Stimulated activated CD8-positive, alpha-beta memory T cell treated with anti-CD3 and anti-CD28 coated beads, Interleukin-7, amount 100 ng/mL, for 24 hours (primary cell): ENCODE measurements around the gene FBN1.

ENCODE experiments used
- DNase-seq: peaks from one replicate; pipeline ENCODE4 v3.0.0-alpha.2; 2020; ENCODE audit warnings: low read depth

The FBN1 gene

DNA sequence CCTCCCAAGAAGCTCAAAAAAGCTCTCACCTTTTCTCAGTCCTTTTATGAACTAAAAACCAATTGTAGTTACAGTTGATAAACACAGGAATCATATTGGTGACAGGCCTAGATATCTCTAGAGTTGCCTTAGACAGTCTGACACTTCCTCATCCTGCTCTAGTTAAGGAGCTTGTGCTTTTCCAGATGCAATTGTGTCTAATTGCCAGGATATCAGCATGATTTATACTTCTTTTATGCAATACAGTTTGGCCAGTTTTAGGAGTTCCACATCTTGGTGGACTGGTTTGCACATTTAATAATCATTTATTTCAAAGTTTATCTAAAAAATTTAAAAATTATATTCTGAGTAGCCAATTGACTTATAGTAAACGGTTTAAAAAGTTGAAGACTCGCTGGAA is 218.6 kb downstream of the FBN1 start:
- no peak for DNase-seq

DNA sequence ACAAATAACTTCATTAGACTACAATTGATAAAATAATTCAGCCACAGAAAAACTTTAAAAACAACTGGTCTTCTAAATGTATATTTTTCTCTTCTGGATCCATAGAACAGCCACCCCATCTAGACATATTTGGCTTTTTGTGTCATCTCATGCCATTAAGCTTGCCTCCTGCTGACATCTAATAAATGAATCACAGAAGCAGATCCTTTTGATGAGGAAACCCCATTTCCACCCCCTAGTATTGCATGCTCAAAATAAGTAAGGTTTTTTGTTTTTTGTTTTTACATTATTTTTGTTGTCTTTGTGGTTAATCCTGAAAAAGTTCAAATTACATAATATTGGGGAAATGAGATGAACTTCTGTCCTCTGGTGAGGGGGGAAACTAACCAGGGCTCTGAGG is 219.5 kb downstream of the FBN1 start:
- DNase-seq: no peak

DNA sequence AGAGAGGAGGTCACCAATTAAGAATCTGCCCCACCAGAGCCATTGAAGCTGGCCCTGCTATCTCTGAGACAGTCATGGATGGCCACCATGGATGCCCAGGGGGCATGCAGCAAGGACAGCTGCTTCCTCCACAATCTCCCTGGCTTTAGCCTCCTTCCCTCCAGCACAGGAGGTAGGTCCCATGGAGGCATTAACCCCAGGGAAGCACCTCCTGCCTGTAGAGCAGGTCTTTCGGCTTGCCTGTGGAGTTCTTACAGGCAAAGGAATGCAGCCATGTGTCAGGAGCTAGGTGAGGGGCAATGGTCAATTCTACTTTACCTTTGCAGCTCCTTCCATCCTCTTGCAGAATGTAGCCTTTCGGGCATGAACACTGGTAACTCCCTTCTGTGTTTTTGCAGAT is 220.5 kb downstream of the FBN1 start:
- no peak for DNase-seq

DNA sequence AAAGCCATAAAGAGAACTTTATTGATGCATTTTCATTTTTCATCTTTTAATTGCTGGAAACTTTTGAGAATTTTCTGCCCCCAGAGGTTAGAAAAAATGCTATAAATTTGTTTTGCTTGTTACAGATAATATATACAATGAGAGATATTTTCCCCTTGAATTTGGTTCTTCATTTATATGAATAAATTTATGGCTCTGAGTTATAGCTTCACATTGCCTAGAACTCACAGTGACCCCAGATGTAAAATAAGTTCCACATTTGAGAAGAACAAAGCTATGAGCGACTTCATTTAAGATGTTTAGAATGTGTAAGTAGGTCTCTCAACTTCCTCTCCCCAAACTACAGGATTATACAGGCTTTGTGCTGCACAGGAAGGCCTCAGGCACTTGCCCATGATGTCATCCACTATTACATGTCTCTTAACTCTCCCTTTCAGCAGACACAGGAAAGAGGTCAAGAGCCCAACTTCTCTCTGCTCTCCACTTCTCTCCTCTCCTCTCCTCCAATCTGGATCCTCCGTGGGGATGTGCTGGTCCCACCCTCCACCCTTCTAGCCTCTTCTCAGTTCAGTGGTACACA is 221.5 kb downstream of the FBN1 start:
- no peak for DNase-seq

DNA sequence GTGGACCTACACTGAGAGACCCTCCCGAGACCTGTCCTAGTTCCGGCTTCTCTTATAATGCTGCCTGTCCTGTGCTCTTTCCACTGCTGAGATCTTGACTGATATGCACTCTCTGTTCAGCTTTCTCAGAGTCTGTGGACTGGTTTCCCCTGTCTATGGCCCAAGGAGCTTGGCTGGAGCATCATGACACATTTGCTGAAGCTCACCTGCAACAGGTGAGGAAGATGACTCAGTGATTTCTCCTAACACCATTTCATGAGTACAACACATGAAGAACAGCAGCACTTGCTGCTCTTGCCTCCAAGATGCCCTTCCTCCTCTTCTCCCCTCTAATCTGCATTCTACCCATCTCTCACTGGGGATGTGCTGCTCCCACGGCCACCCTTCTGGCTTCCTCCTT is 222.2 kb downstream of the FBN1 start:
- no peak for DNase-seq

DNA sequence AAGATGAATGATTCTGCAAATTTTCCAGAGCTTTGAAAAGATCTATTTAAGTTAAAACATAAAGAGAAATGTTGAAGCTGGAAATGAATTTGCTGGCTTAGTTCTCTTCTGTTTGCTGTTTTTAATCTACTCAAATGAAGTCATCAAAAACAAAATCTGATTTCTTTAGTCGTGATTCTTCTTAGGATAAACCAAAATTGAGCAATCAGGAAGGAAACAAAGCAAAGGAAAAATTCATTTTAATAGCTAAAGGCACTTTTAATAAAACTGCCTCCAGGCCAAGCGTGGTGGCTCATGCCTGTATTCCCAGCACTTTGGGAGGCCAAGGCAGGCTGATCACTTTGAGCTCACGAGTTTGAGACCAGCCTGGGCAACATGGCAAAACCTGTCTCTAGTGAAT is 223.1 kb downstream of the FBN1 start:
- no peak for DNase-seq

- no peak for DNase-seq
Observed at GRCh38 chr15:48421362-48421761, 224.1 kb downstream of the FBN1 start.

DNA sequence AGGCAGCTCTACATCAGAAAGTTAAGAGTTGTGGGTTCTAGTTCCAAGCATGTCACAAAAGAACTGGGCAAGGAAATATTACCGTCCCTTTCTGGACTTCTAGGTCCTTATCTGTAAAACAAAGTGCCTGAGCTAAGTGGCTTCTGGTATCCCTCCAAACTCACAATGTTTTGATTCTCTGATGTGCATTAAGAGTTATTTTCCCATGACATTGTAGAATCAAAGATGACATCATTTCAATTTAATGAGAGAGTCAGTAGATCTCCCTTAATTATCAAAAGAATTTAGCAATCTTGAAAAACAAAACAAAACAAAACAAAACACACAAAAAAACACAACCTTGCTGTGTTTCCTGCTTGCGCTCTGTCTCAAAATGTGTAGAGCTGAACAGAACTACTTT is 225.6 kb downstream of the FBN1 start:
- DNase-seq: no peak

DNA sequence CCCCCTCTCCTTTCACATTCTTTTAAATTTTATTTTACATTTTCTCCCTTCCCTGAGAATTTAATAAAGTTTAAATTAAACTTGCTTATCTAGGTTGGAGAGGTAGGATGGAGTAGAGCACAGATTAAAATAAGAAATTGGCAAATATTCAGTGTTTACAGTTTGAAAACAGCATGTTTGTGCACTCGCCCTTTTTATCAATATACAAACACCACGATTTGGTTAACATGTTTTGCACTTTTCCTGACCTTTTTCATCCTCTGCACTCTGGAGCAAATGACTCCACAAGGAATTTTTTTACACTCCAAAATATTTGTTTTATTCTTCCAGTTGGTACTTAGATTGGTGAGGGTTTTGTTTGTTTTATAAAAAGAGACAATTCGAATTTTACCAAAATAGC is 227.2 kb downstream of the FBN1 start:
- DNase-seq: no peak

- DNase-seq: no peak
Observed at GRCh38 chr15:48416301-48416700, 229.2 kb downstream of the FBN1 start.

DNA sequence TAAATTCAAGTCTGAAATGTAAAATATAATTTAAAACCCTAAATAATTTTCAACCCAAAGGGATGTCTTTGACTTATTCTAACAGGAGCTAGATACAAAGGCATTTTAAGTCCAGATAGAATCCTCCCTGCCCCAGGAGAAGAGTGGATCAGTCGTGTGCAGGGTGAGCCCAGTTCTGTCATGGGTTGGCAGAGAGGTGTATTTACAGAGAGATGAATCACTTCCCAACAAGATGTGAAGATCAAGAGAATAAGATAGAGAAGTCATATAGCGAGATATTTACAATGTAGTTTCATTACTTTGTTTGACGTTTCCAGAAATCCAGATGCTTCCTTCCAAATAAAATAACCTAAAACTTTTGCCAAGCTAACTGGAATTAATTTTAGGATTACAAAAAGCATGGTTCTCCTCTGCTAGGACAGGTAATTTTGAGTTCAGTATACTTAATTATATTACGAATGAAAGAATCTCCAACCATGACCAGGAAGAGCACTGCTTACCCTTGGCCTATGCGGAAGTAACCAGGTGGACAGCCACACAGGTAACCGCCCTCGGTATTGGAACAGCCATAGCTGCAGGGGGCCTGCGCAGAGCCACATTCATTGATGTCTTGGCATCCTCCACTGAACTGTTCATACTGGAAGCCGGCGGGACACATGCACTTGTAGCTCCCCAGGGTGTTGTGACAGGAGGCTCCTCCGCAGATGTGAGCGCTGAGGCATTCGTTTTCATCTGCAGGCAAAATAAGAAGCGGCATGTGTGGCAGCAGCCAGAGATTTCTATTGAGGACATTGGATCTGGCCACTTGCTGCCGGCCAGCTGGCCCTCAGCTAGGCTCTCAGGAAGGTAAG is 230.2 kb downstream of the FBN1 start:
- DNase-seq: no peak

DNA sequence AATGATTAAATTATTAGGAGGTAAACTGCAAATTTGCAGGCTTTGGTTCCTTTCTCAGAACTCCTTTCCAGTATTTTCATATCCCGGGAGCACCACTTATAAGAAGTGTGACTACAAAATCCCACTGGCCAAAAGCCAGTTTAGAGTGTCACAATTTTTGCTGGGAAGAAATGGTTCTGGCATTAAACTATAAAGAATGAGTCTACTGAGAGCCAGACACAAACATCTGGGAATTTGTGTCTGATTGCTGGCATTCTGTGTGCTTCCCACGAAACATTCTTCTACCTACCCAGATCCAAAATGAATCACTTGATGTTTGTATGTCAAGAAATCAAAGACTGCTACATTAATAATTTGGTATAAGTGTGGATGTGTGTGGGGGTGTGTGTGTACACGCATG is 231.5 kb downstream of the FBN1 start:
- DNase-seq: no peak

- DNase-seq: no peak
Observed at GRCh38 chr15:48413304-48413703, 232.2 kb downstream of the FBN1 start.

DNA sequence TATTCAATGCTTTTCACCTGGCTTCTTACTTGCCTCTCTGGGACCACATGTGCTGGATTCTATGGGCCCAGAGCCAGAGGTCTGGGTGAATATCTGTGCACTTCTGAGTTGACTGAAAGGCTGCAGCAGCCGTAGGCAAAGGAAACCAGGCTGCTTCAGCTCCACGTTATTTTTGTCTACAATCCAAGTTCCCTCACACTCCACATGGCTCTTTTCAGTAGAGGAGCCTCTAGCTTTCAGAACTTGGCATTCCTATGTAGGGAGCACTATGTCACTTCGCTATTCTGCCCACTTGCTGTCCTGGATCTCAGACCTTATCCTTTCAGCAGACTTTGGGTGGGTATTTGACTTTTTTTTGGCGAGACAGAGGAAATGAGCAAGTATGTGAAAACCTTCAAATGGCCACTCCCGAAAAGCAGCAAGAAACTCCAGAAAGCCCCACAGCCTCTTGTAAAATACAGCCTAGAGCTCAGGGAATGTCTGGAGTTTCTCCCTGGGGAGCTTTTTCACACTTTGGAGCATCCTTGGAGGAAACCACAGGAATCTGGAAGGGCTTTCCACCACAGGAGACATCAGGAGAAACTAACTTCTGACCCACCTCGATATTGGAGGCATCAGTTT is 233.4 kb downstream of the FBN1 start:
- no peak for DNase-seq

DNA sequence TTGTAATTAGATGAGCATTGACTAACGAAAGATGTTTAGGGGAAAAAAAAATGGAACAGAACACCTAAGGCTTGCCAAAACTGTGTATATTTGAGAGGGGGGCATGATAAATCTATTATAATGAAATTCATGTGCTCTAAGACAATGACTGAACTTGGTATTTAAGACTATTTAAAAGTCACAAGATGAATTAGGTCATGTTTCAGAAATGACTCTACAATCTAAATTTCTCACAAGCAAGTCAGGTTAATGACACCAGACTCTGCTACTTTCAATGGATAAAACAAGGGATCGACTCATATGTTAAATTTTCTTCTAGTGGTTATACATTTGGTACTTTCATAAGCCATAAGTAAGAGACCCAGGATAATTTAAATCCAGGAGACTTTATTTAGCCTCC is 235.9 kb downstream of the FBN1 start:
- DNase-seq: no peak

GRCh38 chr15:48408327-48408726 is 237.2 kb downstream of the FBN1 start:
- DNase-seq: no peak

DNA sequence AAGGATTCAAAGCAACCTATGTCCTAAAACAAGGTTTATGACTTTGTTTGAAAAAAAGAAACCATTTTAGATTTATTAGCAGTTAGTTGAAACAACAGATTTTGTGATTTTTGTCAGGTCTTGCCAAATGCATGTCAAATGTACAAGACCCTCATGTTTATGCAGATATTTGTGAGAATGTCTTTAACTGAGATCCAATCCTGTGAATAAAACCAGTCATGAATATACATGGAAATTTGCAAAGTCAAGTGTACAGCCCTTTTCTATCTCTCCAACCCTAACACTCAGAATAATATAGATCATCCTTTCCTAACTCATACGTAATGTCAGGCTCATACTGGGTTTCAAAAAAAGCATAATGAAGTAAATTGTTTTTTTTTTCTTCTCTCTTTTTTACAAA is 237.9 kb downstream of the FBN1 start:
- DNase-seq: no peak

GRCh38 chr15:48406911-48407310 is 238.6 kb downstream of the FBN1 start:
- DNase-seq: no peak

DNA sequence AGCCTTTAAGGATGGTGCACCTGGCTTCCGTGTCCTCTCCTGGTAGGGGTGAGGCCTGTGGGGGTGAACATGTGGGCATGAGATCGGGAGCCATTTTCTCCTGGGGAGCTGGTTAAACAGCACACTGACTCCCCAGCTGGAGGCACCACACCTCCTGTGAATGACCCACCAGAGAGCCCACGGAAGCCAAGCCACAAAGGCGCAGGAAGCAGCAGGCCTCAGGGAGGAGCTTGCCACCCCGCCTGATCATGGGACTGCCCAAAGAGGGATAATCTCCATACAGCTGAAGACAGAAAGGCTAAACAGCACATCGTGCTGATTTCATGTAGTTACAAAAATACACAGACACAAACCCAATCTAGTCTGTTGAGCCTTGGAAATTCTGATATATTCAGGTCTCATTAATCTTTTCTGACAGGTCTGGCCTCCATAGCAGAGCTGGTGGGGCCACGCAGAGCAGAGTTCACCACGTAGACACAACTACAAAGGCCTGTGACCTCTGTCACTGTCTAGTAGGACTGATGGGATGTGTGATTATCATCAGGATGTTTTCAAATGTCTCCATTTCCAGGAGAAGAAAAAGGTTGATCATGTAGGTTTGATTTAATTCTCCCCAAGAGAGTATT is 239.1 kb downstream of the FBN1 start:
- no peak for DNase-seq

- DNase-seq: no peak
Observed at GRCh38 chr15:48402427-48403177, 242.9 kb downstream of the FBN1 start.

DNA sequence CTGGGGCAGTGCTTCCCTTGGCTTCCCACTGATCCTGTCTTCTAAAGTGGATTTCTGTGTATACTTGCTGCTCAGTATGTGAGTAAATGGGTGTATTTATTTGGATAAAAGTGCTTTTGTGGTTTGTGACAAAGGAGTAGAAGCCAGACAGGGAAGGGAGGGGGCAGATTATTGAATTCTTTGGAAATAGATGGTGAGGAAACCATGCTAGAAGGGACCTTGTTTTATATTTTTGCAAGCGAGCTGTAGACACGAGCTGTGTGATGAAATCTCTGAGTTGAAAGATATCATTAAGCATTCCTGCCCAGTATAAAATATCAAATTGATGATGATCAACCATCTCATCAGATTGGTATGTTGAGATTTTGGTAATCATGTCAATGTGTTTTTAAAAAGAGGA is 245.4 kb downstream of the FBN1 start:
- DNase-seq: no peak

DNA sequence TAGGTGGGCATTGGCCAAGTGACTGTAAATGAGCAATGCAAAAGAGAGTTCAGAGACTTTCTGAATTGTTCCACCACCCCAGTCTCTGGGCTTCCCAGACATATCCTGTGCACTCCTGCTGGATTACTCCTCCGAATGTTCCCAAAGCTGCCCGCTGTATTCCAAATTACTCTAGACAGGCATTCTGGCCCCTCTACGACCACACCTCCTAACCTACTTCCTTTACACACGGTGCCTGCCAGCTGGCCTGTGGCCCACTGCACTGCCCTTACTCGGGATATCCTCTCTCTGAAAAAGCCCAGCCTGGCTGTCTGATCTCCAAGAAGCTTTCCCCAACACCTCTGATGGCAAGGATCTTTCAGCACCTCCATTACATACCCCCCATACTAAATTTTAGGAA is 247.7 kb downstream of the FBN1 start:
- no peak for DNase-seq
